Muscle layer of duodenum (tissue), 2 donors: ENCODE data around the gene CHTF18.
"Not testable (repeated sequence)": the region's sequence is repeated elsewhere in the genome, so short reads cannot be mapped to it uniquely, and the experiment has no call there.

Experiments used
- H3K27ac ChIP-seq: one replicate; pipeline ENCODE4 v1.7.0; 2013; ENCODE audit warnings: mild to moderate bottlenecking, low read length
- H3K27me3 ChIP-seq: one replicate; pipeline ENCODE4 v1.7.0; 2013; ENCODE audit warnings: low read depth, mild to moderate bottlenecking, control low read depth, low read length
- H3K36me3 ChIP-seq, 2 donors: one replicate each; pipeline ENCODE4 v1.7.0; 2013; ENCODE audit warnings: low read length in 2 of 2, control low read depth in 1 of 2, mild to moderate bottlenecking in 1 of 2; ENCODE audit not compliant: insufficient read depth in 2 of 2, control insufficient read depth in 1 of 2
- H3K4me1 ChIP-seq, 2 donors: one replicate each; pipeline ENCODE4 v1.7.0; 2013; ENCODE audit warnings: low read length in 2 of 2, mild to moderate bottlenecking in 2 of 2, control low read depth in 1 of 2, moderate library complexity in 1 of 2; ENCODE audit not compliant: insufficient read depth in 2 of 2, control insufficient read depth in 1 of 2
- H3K4me3 ChIP-seq, 2 donors: one replicate each; pipeline ENCODE4 v1.7.0; 2013; ENCODE audit warnings: low read length in 2 of 2, low read depth in 1 of 2, mild to moderate bottlenecking in 1 of 2
- H3K9me3 ChIP-seq, 2 donors: one replicate each; pipeline ENCODE4 v1.7.0; 2013; ENCODE audit warnings: low read length in 2 of 2, control low read depth in 1 of 2, mild to moderate bottlenecking in 1 of 2; ENCODE audit not compliant: control insufficient read depth in 1 of 2
- donor health status: healthy.

Gene CHTF18

DNA sequence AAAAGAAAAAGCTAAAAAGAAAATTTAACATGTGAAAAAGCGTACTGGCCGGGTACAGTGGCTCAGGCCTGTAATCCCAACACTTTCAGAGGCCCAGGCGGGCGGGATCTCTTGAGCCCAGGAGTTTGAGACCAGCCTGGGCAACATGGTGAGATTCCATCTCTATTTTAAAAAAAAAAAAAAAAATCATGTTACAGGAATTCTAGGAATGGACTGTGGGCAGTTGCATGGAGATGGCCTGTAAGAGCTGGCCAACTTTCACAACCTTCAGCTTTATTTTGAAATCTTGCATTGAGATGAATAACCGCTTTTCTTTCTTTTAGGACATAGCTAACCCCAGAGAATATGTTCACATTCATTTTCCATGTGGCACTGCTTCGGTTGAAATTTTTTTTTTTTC is 39.4 kb upstream of the CHTF18 start:
- Histone ChIP-seq H3K4me1 (no peaks in the 10 kb centered on the region), H3K4me3 (no peak overlapping the region), H3K9me3 (no peaks in the 10 kb centered on the region), H3K27ac (no peak overlapping the region), H3K27me3 (peaks cover 5% of the 10 kb centered on the region), H3K36me3 (no peaks in the 10 kb centered on the region)

- Histone ChIP-seq H3K4me1 (no peaks in the 10 kb centered on the region), H3K27ac (no peak overlapping the region), H3K27me3 (peaks cover 5% of the 10 kb centered on the region), H3K36me3 (no peaks in the 10 kb centered on the region), H3K4me3 (no peak overlapping the region), H3K9me3 (no peaks in the 10 kb centered on the region)
Observed at GRCh38 chr16:750485-750884, 37.9 kb upstream of the CHTF18 start.

DNA sequence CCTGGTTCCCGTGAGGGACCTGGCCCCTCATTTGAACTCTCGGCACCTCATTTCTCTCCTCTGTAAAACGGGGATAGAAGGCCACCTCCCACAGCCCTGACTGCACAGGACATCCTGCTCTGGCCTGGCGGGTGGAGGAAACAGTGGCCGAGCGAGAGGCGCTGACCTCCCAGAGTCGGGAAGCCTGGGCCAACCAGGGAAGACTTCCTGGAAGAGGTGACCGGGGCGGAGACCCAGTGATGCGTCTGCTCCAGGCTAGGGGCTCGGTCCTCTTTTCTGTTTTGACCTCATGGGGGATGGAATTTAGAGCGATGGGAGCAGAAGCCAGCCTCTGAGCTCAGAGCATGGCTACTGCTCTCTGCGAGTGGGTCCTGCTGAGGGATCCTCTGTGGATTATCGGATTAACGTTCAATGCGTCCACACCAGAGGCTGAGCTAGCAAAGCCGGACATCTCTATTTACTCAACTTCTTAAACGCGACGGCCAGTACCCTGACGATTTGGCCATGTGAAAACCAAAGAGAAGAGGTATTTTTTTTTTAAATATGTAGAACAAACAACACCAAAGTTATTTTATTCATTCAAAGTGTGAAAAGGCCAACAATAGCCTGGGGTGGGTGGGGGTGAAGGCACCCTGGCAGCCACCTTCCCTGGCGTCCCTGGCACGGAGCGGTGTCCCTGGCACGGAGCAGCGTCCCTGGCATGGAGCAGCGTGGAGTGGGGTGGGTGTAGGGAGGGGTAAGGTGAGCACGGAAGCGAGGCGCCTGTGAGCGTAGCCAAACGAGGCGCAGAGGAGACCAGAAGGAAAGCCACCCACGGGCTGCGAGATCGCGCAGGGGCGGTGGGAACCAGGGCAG is 37.0 kb upstream of the CHTF18 start:
- no peak overlapping the region for H3K4me3 ChIP-seq
- no peaks in the 10 kb centered on the region for H3K36me3 ChIP-seq
- peaks cover 5% of the 10 kb centered on the region for H3K27me3 ChIP-seq
- H3K4me1 ChIP-seq, result no peaks in the 10 kb centered on the region
- no peak overlapping the region for H3K27ac ChIP-seq
- no peaks in the 10 kb centered on the region for H3K9me3 ChIP-seq

DNA sequence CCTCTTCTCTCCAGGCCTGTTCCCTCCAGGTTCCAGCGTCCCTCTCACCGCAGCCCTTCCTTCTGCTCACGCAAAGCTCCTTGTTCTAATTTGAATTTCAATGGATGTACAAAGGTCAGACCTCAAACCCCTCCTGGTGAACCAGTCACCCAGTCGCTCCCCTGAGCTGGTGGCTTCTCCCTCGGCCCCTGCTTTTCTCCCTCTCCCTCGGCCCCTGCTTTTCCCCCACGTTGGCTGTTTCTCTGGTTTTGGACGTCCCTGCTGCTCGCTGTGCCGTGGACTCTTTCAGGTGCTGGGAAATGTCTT is 36.5 kb upstream of the CHTF18 start:
- Histone ChIP-seq H3K9me3 (peaks cover 0 to 2% of the 10 kb centered on the region in 2 donors), H3K4me1 (no peaks in the 10 kb centered on the region), H3K4me3 (no peak overlapping the region), H3K27me3 (peaks cover 5% of the 10 kb centered on the region), H3K27ac (no peak overlapping the region), H3K36me3 (no peaks in the 10 kb centered on the region)

DNA sequence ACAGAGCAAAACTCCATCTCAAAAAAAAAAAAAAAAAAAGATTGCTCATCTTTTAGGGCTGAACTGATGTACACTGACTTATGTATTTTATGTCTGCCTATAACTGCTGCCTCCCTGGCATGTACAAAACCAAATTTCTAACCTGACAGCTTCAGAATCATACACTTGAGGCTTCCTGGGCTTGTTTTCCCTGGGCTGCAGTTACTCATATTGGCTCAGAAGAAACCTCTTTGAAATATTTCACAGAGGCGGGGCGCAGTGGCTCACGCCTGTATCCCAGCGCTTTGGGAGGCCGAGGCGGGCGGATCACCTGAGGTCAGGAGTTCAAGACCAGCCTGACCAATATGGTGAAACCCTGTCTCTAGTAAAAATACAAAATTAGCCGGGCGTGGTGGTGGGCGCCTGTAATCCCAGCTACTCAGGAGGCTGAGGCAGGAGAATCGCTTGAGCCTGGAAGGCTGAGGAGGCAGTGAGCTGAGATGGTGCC is 34.3 kb upstream of the CHTF18 start:
- H3K27ac ChIP-seq, result not testable (repeated sequence)

GRCh38 chr16:754656-755055 is 33.8 kb upstream of the CHTF18 start:
- Histone ChIP-seq H3K9me3 (peaks cover 0 to 2% of the 10 kb centered on the region in 2 donors), H3K27ac (no peak overlapping the region), H3K4me1 (no peaks in the 10 kb centered on the region), H3K36me3 (no peaks in the 10 kb centered on the region), H3K4me3 (no peak overlapping the region), H3K27me3 (peaks cover 5% of the 10 kb centered on the region)

More for the DNA sequence above, 34.3 kb upstream of the CHTF18 start:
- not testable (repeated sequence) for H3K9me3 ChIP-seq, H3K4me1 ChIP-seq, H3K4me3 ChIP-seq, H3K36me3 ChIP-seq, H3K27me3 ChIP-seq

- H3K4me1 ChIP-seq, result no peaks in the 10 kb centered on the region
- H3K36me3 ChIP-seq, result no peaks in the 10 kb centered on the region
- peaks cover 0 to 2% of the 10 kb centered on the region in 2 donors for H3K9me3 ChIP-seq
- no peak overlapping the region for H3K27ac ChIP-seq
- H3K27me3 ChIP-seq, result peaks cover 2% of the 10 kb centered on the region
- no peak overlapping the region for H3K4me3 ChIP-seq
Observed at GRCh38 chr16:756428-756827, 32.0 kb upstream of the CHTF18 start.

DNA sequence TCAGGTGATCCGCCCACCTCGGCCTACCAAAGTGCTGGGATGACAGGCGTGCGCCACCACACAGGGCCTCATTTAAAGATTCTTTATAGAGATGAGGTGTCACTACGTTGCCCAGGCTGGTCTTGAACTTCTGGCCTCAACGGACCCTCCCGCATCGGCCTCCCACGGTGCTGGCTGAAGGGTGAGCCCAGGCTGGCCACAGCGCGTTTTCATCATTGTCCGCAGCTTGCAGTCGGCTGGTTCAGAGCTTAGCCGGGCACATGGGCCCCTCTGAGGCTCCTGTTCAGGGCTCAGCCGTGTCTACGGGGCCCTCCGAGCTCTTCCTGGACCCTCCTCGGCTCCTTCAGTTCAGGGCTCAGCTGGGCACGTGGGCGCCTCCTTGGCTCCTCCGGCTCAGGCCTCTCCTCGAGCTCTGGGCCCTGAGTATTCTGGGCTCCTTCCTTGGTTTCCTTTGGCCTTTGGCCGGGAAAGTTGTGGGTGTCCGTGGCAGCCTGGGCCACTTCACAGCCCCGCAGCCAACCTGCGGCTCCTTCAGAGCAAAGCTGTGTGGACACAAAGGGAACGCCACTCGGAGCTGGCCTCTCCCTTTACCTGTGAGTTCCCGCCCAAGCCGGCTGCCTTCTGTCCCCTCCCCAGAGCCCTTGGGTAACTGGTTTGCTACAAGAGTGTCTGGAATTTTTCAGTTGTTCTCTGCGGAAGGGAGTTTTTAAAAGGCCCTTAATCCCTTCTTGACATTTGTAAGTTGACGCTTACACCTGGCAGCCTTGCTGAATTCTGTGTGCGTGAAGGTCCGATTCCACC is 29.1 kb upstream of the CHTF18 start:
- no peaks in the 10 kb centered on the region for H3K36me3 ChIP-seq
- no peak overlapping the region for H3K27ac ChIP-seq
- H3K27me3 ChIP-seq, result no peaks in the 10 kb centered on the region
- no peaks in the 10 kb centered on the region for H3K4me1 ChIP-seq
- no peak overlapping the region for H3K4me3 ChIP-seq
- H3K9me3 ChIP-seq, result peaks cover 0 to 2% of the 10 kb centered on the region in 2 donors

DNA sequence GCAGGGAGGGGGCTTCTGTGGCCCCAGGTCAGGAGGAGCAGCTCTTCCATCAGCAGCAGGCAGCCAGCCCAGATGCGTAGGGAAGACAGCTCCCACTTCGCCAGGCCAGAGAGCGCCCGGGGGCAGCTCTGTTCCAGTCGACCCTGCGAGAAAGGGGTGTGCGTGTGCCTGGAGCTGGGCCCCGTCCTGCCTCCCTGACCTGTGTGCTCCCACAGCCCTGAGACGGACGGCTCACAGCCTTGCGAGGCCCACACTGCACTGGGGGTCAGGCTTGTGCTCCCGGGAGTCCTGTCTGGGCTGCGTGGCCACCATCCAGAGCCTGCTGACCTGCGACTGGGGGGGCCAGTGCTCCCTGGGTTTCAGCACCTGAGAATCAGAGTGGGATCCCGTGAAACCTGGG is 28.4 kb upstream of the CHTF18 start:
- Histone ChIP-seq H3K9me3 (peaks cover 0 to 2% of the 10 kb centered on the region in 2 donors), H3K27ac (no peak overlapping the region), H3K36me3 (no peaks in the 10 kb centered on the region), H3K27me3 (no peaks in the 10 kb centered on the region), H3K4me1 (no peaks in the 10 kb centered on the region), H3K4me3 (no peak overlapping the region)

GRCh38 chr16:760545-761343 is 27.7 kb upstream of the CHTF18 start, which contains the start of gene MSLN:
MSLN (plus strand) TSS chr16:760734; CDS start chr16:762681, 1,947 bp downstream.
- Histone ChIP-seq H3K9me3 (peaks cover 0 to 2% of the 10 kb centered on the region in 2 donors), H3K36me3 (no peaks in the 10 kb centered on the region), H3K27ac (no peak within 1 kb of the TSS), H3K4me1 (no peaks in the 10 kb centered on the region), H3K27me3 (no peaks in the 10 kb centered on the region), H3K4me3 (no peak within 1 kb of the TSS)
